Hypothalamus (tissue), 51 donors: ENCODE measurements around the gene SPATA25.
"Not testable (repeated sequence)": the region's sequence is repeated elsewhere in the genome, so short reads cannot be mapped to it uniquely, and the experiment has no call there.

Source experiments
- DNase-seq, 51 donors: peaks; one replicate each; lab custom pipeline; 2025; lab: John Stamatoyannopoulos, UW

Gene SPATA25, protein sequence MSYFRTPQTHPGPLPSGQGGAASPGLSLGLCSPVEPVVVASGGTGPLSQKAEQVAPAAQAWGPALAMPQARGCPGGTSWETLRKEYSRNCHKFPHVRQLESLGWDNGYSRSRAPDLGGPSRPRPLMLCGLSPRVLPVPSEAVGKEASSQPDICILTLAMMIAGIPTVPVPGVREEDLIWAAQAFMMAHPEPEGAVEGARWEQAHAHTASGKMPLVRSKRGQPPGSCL

DNA sequence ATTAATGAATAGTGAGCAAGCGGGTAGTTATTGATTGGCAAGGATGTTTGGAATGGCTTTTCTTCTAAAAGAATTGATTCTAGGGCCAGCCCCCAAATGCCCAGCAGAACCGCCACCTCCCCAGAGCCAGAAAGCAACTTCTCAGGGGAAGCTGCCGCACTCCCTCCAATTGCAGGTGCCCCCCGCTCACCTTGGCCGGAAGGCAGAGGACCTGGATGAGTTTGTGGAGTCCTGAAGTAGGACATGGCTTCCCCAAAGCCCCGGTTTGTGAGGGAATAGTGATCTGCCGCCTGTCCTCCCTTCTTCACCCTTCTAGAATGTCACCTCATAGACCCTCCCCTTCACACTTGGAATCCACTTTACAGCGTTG, at the start of gene SPATA25:
Gene SPATA25 (minus strand): TSS at position 277 of the 370 bp plus-strand sequence. CDS start 32 bp downstream, at position 245.
- DNase-seq, result no peak

DNA sequence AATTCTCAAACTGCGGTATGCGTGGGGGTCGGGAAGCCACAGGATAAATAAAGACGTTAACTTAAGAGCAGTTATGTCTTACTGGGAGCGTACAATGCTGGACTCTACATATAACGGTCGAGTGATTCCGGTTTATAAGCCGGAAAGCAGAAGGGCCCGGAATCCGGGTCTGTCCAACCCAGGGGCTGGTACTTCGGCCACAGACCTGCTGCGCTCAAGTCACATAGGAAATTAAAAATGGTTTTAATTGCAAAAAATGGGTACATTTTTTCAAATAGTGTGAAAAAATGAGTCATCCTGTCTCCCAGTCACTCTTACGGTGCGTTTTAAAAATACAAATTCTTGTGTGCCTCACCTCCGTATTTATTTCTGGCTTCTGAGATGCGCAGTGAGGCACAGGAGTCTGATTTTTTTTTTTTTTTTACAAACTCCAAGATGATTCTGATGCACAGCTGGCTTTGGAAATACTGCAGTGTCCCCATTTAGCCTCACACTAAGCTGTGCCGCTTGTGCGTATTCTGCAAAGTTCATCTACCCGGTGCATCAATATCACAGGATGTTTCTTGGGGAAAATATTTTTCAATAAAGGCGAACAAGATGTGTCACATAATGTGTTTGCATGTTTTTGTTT, 48.1 kb upstream of the SPATA25 start:
- DNase-seq, result peak in 1 of 51 donors; percentile 77

DNA sequence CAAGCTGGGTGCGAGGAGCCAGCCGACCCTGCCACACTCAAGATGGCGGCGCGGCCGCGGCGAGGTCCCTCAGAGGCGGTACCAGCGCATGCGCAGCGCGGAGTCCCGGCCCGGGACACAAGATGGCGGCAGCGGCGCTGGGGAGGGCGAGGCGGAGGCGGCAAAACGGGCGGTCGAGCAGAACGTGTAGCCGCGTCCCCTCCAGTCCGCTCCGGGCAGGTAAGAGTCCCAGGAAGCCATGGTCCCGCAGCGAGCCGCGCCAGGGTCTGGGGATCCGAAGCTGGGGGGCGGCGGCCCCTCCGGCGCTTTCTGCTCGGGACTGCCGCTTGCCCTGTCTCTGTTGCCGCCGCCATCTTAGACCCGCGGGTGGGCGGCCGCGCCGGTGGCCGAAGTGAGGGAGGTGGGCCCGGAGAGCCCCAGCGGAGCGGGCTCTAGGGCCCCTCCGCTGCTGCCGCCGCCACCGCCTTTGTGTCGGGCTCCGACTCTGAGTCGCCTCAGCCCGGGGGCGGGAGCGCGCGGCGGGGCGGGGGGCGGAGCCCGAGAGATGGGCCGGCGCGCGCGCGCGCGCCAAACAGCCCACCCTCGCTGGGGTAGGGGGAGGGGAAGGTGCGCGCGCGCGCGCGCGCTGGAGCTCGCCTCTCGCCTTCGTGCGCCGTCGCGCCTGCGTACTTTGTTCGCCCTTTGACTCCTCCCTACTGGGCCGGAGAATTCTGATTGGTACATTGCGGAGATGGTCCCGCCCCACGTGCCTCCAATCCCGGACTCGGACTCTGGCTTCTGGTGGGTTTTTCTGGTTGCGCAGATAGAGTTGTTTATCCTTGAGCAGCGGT, 47.4 kb upstream of the SPATA25 start, which contains the start of gene PCIF1:
Gene PCIF1 (plus strand): TSS at position 98 of the 830 bp plus-strand sequence. CDS start 4,317 bp downstream, outside the sequence.
- DNase-seq, result peak; percentile 82 to 98 (median 95)

DNA sequence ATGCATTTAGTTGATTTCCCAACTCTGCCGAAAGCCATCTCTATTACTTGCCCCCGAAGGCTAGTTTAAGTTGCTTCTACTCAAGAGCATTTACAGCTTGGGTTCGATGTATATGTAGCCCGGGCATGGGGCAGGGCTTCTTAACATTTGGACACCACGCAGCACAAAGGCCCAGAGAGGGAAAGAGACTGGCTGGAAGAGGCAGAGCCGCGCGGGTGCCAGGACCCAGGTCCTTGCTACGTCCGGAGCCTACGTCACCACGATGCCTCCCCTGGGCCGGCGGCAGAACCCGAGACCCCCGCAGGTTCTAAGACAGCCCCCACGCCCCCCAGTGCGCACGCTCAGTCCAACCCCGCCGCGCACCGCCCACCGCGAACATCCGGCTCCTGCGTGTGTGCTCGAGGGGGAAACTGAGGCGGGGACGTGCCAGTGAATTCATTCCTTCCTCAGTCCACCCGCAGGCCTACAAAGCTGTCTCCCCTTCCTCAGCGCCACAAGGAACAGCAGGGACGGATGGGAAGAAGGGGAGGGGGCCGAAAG, 46.7 kb upstream of the SPATA25 start:
- DNase-seq, result peak in 37 of 51 donors; percentile 43 to 96 (median 82)

DNA sequence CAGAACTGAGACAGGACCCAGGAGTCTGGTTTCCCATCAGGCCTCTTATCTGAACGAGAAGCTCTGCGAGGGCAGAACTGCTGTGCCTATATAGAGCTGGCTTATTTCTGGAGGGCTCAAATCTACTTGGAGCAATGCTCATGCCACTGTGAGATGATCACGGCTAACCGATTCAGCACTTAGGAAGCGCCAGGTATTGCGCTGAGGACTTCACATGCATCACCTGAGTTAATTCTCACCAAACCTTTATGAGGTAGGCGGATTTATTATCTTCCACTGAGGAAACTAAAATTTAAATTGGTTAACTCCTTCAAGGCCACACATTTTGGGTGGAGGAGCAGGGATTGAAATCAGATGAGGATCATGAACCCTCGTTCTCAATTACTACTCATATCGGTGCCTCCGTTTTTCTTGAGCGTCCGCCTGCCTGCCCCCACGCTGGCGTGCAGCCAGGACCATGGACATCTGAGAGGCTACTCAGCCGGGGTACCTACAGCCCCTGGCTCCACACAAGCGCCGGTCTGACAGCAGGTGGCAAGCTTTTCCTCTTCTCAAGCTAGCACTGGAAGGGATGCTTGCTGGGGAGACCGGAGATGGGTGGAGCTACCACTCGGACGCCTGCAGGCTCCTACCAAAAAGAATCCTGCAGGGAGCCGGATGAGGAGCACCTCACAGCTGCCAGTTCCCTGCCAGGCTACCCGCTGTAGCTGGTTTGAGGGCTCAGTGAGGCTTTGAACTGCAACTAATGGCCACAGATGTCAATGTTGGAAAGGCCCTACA, 46.0 kb upstream of the SPATA25 start:
- peak in 49 of 51 donors; percentile 16 to 82 (median 55) for DNase-seq

DNA sequence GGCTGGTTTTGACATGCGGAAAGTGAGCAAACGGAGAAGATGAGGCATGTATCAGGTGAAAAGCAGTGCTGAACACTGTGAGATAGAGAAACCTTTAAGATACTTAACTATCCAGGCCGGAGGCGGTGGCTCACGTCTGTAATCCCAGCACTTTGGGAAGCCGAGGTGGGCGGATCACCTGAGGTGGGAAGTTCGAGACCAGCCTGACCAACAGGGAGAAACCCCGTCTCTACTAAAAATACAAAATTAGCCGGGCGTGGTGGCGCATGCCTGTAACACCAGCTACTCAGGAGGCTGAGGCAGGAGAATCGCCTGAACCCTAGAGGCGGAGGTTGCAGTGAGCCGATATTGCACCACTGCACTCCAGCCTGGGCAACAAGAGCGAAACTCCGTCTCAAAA, 44.3 kb upstream of the SPATA25 start:
- DNase-seq, result not testable (repeated sequence)

DNA sequence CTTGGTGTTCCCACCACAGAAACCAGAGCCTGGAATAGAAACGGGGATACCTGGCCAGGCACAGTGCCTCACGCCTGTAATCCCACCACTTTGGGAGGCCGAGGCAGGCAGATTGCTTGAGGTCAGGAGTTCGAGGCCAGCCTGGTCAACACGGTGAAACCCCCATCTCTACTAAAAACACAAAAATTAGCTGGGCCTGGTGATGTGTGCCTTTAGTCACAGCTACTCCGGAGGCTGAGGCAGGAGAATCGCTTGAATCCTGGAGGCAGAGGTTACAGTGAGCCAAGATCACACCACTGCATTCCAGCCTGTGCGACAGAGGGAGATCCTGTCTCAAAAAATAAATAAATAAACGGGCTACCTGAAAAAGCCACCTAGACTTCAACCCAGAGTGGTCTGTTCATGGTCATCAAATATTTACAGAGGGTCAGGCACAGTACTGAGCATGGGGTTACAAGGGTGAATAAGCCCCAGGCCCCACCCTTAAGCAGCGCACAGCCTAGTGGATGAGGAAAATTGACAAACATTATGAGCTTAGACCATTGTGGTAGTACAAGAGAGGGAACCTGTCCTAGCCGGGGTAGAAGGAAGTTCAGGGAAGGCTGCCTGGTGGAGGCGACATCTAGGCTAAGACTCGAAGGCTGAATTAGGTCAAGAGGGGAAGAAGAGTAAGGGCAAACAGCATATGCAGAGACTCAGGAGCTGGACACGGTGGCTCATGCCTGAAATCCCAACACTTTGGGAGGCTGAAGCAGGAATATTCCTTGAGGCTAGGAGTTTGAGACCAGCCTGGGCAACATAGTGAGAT, 39.9 kb upstream of the SPATA25 start:
- DNase-seq, result no peak

DNA sequence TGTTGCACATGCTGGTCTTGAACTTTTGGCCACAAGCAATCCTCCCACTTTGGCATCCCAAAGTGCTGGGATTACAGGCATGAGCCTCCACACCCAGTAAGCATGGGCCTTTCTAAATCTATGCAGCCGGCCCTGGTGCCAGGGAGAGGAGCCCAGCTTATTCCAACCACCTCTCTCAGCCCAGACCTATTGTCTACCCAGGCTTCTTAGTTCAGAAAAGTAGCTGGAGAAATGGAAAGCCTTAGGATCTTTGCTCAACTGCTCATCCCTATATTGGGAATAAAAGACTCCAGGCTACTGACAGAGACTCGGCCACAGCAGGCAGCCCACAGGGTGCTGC, 39.3 kb upstream of the SPATA25 start:
- DNase-seq, result no peak

DNA sequence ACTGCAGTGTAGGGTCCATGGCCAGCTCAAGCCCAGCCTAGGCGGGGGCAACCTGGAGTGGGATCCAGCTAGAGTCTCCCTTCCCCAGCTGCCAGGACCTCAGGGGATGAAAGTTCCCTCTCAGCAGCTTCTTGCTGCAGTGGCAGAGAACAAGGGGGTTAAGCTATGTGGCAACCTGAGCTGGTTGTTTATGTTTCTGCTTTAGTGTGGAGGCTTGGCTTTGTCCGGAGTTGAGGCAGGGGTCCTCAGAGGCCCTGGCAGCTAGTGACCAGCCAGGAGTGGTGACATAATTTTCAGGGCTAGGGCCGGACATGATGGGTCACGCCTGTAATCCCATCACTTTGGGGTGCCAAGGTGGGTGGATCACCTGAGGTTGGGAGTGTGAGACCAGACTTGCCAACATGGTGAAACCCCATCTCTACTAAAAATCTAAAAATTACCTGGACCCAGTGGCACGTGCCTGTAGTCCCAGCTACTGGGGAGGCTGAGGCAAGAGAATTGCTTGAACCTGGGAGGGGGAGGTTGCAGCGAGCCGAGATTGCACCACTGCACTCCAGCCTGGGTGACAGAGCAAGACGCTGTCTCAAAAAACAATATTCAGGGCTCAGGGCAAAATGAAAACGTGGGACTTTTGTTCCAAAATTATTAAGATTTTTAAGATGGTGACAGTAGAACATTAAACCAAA, 38.5 kb upstream of the SPATA25 start:
- no peak for DNase-seq

DNA sequence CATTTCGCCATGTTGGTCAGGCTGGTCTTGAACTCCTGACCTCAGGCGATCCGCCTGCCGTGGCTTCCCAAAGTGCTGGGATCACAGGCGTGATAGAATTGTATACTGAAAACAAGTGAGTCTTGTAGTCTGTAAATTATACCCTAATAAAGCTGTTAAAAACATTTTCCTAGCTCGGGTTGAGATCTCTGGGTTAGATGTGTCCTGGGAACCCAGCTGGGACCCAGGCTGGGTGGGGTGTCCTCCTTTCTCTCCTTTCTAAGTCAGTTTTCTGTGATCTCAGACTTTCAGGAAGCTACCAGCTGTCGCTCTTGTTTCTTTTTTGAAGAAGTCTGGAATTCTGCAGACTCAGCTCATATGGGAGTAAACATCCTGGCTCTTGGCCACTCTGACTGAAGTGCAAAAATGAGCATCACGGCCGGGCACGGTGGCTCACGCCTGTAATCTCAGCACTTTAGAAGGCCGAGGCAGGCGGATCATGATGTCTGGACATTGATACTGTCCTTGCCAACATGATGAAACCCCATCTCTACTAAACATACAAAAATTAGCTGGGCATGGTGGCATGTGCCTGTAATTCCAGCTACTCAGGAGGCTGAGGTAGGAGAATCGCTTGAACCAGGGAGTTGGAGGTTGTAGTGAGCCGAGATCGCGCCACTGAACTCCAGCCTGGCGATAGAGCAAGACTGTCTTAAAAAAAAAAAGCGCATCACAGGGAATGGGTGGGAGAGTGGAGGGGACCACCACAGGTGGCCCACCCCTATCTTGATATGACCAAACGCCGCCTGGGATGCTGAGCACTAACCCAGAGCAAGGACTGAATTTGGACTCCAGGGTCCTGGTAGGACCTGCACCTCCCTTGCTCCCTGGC, 37.2 kb upstream of the SPATA25 start:
- peak in 5 of 51 donors; percentile 13 to 19 (median 17) for DNase-seq

DNA sequence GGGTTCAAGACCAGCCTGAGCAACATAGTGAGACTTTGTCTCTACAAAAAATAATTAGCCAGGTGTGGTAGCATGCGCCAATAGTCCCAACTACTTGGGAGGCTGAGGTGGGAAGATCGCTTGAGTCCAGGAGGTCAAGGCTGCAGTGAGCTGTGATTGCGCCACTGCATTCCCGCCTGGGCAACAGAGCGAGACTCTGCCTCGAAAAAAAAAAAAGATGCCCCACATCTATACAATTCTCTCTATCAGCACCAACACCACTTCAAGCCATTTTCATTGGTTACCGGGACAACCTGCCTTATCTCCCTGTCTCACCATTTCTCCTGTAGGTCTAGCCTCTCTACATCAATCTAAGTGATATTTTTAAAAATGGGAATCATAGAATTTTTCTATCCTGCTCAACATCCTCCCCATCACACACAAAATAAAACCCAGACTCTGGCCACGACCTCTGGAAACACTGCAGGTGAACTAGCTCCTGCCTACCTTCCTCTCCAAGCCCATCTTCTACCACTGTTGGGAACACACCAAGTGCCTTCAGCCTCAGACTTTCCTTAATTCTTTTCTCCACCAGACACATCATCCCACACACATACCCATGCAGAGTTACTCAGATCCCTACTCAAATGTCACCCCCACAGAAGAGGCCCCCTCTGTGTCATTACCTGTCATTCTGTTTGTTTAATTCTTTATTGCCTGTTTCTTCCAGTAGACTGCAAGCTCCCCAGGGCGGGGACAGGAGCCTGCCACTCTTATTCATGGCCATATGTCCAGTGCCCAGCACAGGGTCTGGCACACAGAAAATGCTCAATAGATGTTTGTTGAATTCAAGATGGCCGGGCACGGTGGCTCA, 34.1 kb upstream of the SPATA25 start:
- peak in 1 of 51 donors; percentile 19 for DNase-seq

DNA sequence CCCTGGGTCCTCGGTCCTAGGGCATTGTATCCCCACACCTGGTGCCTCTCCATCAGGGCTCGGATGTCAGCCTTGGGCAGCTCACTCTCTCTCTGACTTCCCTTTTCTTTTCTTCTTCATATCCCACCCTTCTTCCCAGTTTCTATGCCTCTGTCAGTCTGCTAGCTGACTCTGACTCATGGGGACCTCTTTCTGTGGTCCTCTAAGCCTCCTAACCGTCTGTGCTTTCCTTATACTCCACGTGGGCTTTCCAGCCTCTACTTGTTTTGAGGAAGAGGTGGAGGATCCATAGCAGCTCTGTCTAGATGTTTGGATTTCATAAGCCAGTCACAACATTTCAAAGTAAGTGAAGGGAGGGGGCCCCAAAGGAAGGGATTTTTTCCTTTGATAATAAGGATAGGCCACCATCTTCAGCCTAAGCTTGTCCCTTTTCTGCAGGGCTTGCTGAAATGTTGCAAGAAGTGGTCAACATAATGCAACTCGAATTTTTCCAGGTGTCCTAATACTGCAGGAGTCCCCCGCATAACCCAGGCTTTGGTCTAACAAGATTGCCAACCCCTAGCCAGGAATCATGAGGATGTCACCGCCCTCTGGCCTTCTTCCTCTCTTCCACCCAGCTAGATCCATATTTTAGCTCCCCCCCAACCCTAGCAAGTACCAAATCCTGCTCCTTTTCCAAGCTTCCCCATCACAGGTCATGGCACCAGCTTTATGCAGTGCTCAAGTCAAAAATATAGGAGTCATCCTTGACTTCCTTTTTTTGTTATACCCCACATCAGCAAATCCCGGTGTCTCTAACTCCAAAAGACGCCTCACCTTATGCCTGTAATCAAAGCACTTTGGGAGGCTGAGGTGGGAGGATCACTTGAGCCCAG, 33.3 kb upstream of the SPATA25 start:
- no peak for DNase-seq

DNA sequence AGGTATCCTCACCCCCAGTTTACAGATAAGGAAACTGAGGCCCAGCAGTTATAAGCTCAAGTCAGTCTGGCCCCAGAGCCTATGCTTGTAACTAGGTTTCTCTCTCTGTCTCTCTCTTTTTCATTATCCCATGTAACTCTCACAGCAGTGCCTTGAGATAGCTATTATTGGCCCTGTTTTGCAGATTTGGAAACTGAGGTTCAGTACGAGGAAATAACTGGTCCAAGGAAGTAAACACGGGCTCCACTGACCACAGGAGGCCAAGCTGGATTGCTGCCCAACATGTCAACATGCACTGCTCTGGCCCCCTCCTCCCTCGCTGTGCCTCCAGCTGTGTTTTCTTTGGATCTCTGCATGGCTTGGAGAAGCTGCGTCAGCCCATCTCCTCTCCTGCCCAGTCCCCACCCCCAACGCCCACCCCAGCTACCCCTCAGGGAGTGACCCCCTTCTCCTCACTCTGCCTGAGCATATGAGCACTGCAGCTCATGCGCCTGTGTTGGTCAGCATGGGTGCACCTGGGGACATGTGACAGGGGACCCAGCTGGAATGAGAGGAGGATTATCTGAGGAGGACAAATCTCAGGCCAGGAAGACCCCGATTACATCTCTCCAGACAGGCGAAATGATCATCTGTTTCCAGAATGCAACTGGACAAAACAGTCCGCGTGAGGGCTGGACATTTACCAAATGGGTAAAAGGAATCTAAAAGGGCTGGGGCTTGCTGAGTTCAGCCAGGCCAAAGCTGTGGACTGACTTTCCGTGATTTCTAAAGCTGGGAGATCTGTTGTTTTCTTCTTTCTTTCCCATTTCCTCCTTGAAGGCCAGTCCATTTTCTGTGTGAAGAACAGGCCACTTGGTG, 32.3 kb upstream of the SPATA25 start:
- DNase-seq, result no peak

DNA sequence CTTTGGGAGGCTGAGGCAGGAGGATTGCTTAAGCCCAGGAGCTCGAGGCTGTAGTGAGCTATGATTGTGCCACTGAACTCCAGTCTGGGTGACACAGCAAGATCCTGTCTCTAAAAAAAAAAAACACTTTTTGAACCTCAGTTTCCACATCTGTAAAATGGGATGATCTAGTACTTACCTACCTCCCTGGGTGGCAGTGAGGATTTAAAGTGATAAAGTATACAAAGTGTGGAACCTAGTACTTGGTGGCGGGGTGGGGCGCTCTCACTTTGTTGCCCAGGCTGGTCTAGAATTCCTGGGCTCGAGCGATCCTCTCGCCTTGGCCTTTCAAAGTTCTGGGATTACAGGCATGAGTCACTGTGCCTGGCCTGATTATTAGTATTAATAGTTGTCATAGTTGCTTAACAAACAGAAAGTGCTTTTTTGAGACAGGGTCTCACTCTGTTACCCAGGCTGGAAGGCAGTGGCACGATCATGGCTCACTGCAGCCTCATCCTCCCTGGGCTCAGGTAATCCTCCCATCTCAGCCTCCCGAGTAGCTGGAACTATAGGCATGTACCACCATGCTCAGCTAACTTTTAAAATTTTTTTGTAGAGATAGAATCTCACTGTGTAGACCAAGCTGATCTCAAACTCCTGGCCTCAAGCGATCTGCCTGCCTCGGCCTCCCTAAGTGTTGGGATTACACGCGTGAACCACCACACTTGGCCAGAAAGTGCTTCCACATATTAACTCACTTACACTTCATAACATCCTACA, 31.5 kb upstream of the SPATA25 start:
- no peak for DNase-seq
